ENCODE results near the gene ELK3. TPM values are rescaled to one million over a fixed set of nuclear protein-coding genes. Genes with fewer than 3 reads are reported as not detected.

Gene ELK3
- total RNA-seq, 1 donor from 2014 or later = 12.0 TPM

DNA sequence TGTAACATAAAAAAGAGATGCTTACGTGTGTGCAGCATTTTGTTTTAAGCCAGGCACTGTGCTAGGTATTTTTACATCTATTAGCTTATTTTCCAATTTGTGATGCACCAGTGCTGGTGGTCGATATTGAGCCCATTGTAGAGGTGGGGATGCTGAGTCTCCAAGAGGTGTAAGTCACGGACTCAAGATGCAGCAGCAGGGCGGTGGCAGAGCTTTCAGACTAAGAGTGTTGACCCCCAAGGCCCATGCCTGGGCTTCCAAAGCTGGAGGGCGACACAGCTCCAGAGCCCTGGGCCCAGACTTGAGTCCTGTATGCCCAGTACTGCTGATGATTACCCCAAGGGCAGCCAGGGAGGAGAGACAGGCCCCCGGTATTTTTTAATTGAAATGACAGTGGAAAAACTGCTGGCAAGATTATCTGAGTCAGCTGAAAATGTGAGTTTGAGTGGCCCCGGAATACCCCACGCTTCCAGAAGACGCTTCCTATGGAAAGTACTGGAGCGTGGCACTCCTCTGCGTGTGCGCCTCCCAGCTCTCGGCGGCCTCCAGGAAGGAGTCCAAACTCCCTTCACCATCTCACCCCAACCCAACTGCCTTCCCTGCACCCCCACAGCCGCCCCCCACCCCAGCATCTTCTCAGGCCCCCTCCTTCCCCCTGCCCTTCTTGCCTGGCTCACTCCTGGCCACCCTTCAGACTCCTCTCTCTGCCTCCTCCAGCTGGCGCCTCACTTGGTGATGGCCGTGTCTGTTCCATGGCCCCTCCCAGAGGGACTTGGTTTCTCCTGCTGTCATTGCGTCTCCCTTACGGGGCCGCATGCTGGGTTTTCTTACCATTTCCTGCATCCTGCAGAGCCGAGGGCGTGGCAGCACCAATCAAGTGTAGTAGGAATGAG, 40.7 kb downstream of the ELK3 start:
- no peak for DNase-seq (ENCODE audit: low spot score)

DNA sequence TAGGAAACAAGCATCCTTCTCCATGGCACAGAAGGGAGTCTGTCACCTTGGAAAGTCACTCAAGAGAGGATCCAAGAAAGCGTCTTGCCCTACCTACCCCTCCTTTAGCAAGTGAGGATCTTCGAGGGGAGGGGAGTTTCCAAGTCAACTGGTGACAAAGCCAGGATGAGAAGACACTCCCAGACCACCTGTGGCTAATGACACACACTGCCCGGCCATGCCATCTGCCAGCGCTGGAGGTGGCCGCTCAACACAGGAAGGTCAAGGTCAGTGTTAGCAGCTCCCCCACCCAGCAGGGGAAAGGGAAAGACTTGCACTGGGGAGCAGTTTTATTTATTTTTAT, 41.3 kb downstream of the ELK3 start:
- DNase-seq (ENCODE audit: low spot score) = no peak

GRCh38 chr12:96236221-96236822, 42.1 kb downstream of the ELK3 start:
- DNase-seq (ENCODE audit: low spot score) = no peak

GRCh38 chr12:96237035-96237434, 42.9 kb downstream of the ELK3 start:
- no peak for DNase-seq (ENCODE audit: low spot score)

DNA sequence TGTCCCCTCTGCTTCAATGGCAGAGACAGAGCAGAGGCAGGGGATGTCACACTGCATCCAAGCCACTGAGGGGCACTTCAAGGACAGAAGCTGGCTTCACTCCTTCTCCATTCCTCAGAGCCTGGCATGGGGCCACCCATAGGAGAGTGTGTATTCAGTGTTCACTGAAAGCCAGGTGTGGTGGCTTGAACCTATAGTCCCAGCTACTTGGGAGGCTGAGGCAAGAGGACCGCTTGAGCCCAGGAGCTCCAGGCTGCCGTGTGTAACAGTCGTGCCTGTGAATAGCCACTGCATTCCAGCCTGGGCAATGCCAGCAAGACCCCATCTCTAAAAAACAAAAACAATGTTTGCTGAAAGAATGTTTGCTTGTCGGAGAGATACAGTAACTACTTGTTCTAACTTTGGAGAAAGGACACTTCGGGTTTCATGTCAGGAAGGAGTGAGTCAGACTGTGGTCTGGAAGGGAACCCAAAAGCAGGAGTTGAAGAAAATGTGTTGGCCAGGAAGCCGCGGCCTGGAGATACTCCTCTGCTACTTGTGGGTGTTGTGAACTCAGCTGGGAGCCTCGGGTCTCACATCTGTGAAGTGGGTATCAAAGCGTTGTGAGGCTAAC, 43.4 kb downstream of the ELK3 start:
- peak; percentile 82 for DNase-seq (ENCODE audit: low spot score)

DNA sequence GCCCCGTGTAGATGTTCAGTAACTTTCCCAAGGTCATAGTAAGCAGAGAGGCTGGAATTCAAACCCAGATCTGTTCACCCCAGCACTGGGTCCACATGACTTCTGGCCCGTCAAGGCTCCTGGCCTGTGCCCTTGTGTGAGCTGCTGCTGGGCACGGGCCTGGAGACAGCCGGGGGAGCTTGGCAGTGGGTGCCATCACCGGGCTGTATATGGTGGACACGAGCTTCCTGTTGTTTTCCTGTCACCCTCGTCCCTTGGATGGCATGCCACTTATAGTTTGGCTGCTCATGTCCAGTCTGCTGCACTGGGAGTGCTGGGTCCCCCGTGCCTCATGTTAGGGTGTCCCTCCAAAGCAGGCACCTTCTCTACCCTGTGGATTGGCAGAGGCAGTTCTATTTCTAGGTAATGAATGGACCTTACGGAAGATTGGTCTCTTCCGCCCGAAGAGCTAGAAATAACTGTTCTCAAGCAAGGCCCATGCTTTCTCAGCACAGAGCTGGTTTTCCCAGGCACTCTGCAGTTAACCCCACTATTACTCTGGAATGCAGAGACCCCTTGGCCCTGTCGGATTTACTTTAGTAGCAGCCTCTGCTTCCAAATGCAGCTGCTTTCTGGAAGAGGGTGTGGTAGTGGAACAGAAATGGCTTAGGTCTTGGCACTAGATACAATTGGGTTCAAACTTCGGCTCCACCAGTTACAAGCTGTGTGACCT, 44.3 kb downstream of the ELK3 start:
- peak; percentile 77 for DNase-seq (ENCODE audit: low spot score)

- DNase-seq (ENCODE audit: low spot score) = peak; percentile 98
These were observed 45.8 kb downstream of the ELK3 start for GRCh38 chr12:96239711-96240635.

DNA sequence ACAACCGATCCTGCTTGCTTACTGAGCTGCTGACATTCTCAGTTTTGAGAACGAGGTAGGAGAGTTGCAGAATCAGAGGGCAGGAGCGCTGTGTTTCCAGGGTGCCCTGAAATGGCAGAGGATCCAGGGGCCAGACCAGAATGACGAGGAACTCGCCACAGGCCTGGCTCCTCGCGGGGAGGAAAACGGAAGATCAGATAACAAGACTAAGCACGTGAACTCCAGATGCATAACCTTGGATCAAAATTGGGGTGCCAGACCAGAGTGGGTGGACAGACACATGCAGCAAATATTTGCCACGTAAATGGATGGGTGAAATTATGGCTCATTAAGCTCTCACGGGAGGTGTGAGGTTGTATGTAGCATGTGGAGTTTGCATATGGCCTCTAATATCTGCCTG, 46.5 kb downstream of the ELK3 start:
- DNase-seq (ENCODE audit: low spot score) = no peak

DNA sequence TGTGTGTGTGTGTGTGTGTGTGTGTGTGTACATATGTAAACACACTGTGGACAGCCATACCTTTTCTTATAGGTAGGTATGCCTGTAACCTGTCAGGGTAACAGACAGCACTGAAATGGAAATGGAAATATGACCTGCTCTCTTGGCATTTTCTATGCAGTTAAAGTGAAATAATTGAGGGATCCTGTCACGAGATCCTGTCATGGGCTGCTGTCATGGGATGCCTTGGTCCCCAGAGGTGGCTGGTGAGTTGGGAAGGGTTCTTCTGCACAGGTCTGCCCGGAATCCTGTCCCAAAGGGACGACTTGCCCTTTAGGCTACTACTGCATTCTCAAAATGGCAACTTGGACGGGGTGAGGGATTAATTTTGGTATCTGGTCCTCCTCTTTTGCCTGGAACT, 47.3 kb downstream of the ELK3 start:
- no peak for DNase-seq (ENCODE audit: low spot score)

DNA sequence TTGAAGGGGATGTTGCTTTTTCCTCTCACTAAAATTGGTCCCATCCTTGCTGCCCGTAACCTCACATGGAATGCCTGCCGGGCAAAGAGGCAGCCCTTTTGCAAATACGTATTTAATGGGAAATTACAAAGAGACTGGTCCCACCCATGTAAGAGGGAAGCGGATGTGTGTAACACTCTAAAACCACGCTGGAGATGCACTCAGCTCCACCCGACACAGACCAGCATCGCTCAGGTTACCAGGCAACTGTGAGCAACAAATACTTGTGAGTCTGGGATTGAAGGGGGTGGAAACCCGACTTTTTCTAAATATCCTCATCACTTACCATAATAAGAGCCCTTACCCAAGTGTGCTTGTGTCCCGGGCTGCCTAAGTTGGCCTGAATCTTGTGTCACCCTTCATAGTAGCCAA, 47.7 kb downstream of the ELK3 start:
- peak; percentile 92 for DNase-seq (ENCODE audit: low spot score)

- DNase-seq (ENCODE audit: low spot score) = no peak
These were observed 48.4 kb downstream of the ELK3 start for GRCh38 chr12:96242597-96242996.

GRCh38 chr12:96244826-96245225, 50.7 kb downstream of the ELK3 start:
- no peak for DNase-seq (ENCODE audit: low spot score)

DNA sequence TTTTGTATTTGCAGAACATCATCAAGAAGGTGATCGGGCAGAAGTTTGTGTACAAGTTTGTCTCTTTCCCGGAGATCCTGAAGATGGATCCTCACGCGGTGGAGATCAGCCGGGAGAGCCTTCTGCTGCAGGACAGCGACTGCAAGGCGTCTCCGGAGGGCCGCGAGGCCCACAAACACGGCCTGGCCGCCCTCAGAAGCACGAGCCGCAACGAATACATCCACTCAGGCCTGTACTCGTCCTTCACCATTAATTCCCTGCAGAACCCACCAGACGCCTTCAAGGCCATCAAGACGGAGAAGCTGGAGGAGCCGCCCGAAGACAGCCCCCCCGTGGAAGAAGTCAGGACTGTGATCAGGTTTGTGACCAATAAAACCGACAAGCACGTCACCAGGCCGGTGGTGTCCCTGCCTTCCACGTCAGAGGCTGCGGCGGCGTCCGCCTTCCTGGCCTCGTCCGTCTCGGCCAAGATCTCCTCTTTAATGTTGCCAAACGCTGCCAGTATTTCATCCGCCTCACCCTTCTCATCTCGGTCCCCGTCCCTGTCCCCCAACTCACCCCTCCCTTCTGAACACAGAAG, 52.8 kb downstream of the ELK3 start:
- no peak for DNase-seq (ENCODE audit: low spot score)

DNA sequence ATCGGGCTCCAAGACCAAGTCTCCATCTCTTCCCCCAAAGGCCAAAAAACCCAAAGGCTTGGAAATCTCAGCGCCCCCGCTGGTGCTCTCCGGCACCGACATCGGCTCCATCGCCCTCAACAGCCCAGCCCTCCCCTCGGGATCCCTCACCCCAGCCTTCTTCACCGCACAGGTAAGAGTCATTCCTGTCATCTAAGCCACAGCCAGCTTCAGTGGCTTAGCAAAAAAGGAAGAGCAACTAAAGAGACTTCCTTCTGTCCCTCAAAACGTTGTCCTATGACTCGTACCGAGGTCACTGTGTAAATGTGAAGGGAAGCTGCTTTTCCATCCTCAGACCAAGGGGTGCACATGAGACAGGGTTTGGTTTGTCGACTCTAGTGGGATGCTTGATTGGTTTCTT, 53.4 kb downstream of the ELK3 start:
- no peak for DNase-seq (ENCODE audit: low spot score)

DNA sequence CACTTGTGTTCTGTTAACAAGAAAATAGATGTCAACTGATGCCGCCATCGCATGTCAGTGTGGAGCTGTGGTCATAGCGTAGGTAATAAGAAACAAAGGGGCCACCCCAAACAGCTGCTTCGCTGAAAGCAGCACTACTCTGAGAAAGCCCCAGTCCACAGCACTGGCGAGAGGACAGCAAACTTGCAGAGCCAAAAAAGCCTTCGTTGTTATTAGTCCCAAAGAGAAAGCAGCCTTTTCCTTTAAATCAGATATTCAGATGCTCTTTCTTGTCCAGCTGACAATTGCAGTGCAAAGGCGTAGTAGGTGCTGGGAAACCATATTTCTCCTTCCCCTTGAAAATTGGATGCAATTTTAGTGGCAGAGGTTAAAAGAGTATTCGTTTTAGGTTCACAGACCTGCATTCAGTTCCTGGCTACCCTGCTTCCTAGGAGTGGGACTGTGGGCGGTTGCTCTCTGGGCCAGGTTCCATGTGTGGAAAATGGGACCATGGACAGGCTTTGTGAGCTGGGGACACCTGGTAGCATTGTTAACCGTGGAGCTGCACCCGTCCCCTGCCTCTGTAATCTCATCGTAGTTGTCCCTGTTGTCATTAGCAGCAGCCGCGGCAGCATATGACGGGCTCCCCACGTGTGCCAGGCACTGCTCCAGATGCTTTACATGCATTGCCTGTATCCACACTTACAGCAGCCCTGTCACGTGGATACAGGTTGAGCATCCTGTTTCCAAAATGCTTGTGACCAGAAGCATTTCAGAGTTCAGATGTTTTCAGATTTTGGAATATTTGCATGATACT, 54.2 kb downstream of the ELK3 start:
- no peak for DNase-seq (ENCODE audit: low spot score)

DNA sequence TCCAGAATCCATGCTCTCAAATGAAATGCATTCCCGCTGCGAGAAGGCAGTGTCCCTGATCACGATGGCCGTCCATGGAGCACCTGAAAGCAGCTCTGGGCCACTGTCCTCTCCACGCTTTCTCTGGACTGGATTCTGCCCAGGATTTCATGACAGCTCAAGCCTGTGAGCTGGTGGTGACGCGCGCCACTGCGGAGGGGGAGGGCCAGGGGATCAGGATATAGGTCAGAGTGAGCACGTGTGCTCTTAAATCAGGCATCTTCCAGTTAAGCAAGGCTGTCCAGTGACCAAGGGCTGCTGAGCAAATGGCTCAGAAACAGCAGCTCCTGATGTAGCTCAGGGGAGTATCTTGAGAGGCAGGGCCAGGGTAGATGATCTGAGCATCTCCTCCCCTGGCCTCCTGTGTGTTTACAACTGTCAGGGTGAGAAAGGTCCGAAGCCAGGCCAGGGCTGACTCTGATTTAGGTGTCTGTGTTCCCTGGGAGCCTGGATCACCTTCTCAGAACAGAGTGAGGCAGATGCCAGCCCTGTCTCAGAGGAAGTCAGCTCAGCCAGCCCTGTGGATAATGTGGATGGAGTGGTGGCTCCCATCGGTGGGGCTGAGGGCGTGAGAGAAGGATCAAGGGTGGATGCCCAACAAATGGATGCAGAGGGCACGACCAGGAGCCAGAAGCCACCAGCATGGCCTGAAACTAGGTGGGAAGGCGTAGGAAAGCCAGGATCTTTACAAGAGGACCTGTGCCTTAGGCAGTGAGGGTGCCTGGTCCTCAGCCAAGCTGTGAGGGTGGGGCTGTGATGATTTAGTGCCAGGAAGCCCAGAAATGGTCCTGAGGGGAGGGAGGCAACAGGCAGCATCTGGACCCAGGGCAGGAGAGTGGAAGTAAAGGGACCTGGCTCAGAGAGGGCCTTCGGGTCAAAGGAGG, 55.3 kb downstream of the ELK3 start:
- DNase-seq (ENCODE audit: low spot score) = peak; percentile 45

- no peak for DNase-seq (ENCODE audit: low spot score)
These were observed 56.0 kb downstream of the ELK3 start for GRCh38 chr12:96250119-96250685.

GRCh38 chr12:96255077-96255476, 60.9 kb downstream of the ELK3 start:
- peak; percentile 40 for DNase-seq (ENCODE audit: low spot score)
